Spleen (tissue), 11 donors: ENCODE measurements around the gene FST. TPM values are rescaled to one million over a fixed set of nuclear protein-coding genes. Genes with fewer than 3 reads are reported as not detected.

ENCODE experiments used
- DNase-seq: peaks from one replicate; pipeline ENCODE4 v3.0.0-alpha.2; 2020
- H3K27ac ChIP-seq, 8 donors: fragments of 200-600 bp; sonication (generic) in 7 of 8; 1 replicate in 4 of 8; 2 replicates in 4 of 8; pipeline versions ENCODE4 v1.5.0 to v1.8.0; 2016 to 2021; ENCODE audit warnings: inconsistent platforms in 4 of 8, mild to moderate bottlenecking in 4 of 8, moderate library complexity in 1 of 8
- H3K27me3 ChIP-seq, 7 donors: fragments of 200-600 bp; sonication (generic) in 6 of 7; replicated peaks in 1 of 7; 1 replicate in 4 of 7; 2 replicates in 3 of 7; pipeline versions ENCODE4 v1.5.0 to v1.8.0; 2016 to 2021; ENCODE audit warnings: inconsistent platforms in 3 of 7, mild to moderate bottlenecking in 1 of 7
- H3K36me3 ChIP-seq, 6 donors: fragments of 200-600 bp; sonication (generic) in 5 of 6; 1 replicate in 4 of 6; 2 replicates in 2 of 6; pipeline versions ENCODE4 v1.5.0 to v1.8.0; 2016 to 2021; ENCODE audit warnings: inconsistent platforms in 2 of 6
- H3K4me1 ChIP-seq, 6 donors: fragments of 200-600 bp; sonication (generic) in 5 of 6; 1 replicate in 3 of 6; 2 replicates in 3 of 6; pipeline versions ENCODE4 v1.5.0 to v1.8.0; 2016 to 2021; ENCODE audit warnings: inconsistent platforms in 3 of 6
- H3K4me3 ChIP-seq, 8 donors: fragments of 200-600 bp; sonication (generic) in 7 of 8; 1 replicate in 4 of 8; 2 replicates in 4 of 8; pipeline versions ENCODE4 v1.5.0 to v1.8.0; 2016 to 2021; ENCODE audit warnings: inconsistent platforms in 4 of 8, mild to moderate bottlenecking in 4 of 8, moderate library complexity in 2 of 8
- H3K9me3 ChIP-seq, 8 donors: fragments of 200-600 bp; sonication (generic) in 7 of 8; 1 replicate in 4 of 8; 2 replicates in 4 of 8; pipeline versions ENCODE4 v1.5.0 to v1.8.0; 2016 to 2021; ENCODE audit warnings: inconsistent platforms in 4 of 8
- CTCF ChIP-seq, 11 experiments: fragments of 200-600 bp in 7 of 11; fragments of 450-650 bp in 4 of 11; sonication (generic) in 4 of 11; IDR thresholded peaks in 8 of 11; conservative IDR thresholded peaks in 3 of 11; 1 replicate in 7 of 11; 2 replicates in 4 of 11; pipeline versions ENCODE4 v1.4.0 to v1.8.0; 2016 to 2021; ENCODE audit warnings: antibody characterized with exemption in 11 of 11, inconsistent platforms in 4 of 11, mild to moderate bottlenecking in 1 of 11
- POLR2A ChIP-seq, 3 donors: fragments of 450-650 bp; IDR thresholded peaks; one replicate each; pipeline ENCODE4 v1.5.1; 2017; ENCODE audit warnings: antibody characterized with exemption in 3 of 3, mild to moderate bottlenecking in 1 of 3
- POLR2AphosphoS5 ChIP-seq, 3 donors: sonication (generic); formaldehyde crosslinking; IDR thresholded peaks; one replicate each; pipeline ENCODE4 v1.5.1; 2017; ENCODE audit warnings: antibody characterized with exemption in 3 of 3
- WGBS, 5 donors: extraction: QIAGEN DNeasy Blood & Tissue Kit in 3 of 5; methylation state at CpG; one replicate each; pipeline versions ENCODE4 v1.1.5 to v1.1.7; 2013 to 2018; 5-methylcytosine and 5-hydroxymethylcytosine counted together
- intact Hi-C: fragments of 100-400 bp; cut with DNase I; formaldehyde crosslinking; loops from one replicate; pipeline ENCODE4 v1.15.0; 2023; ENCODE audit warnings: low total_unique reads
- polyA plus RNA-seq, 3 donors: library from polyadenylated mRNA; stranded (reverse); fragments of 200-250 nt; gene quantifications; one replicate each; pipeline ENCODE4 v1.2.1, GENCODE V29; 2013
- total RNA-seq, 7 donors: library from RNA; depleted of rRNA in 3 of 7; stranded (reverse); fragments of >200 nt in 3 of 7; fragmentation: NEBNext Ultra II Directional in 4 of 7; extraction: Animal tissue kit (Norgen Biotek cat#: 25700) in 4 of 7; gene quantifications; one replicate each; pipeline versions ENCODE4 v1.1.0 to v1.2.1, GENCODE V29; 2016 to 2021
- donor health status: healthy with polysubstance abuse.
- donor health status: DM: no; HTN: no; CAD: no; lungs with moderate emphysema.
- donor health status: DM: no; HTN: no; CAD: no.
- donor health status: Bipolar disorder and iron deficiency.
- donor health status: healthy.
- donor health status: DM: no; HTN: no; CAD: no.
- donor health status: DM: yes; HTN: yes; CAD: no.

Gene FST
- total and polyA plus RNA-seq, 10 donors = 0.06 to 0.40 (median 0.21) TPM; not detected in 6

- H3K9me3 ChIP-seq = no peaks in the 10 kb centered on the region
- H3K36me3 ChIP-seq = no peaks in the 10 kb centered on the region
- no peak for DNase-seq
- intact Hi-C loops = no loop called here
- H3K4me3 ChIP-seq = no peak overlapping the region
- 46 to 70% (median 51%) methylated on average over 2 of the region's 2 CpGs for WGBS, 5 donors
- no peak overlapping the region for H3K27ac ChIP-seq
- H3K27me3 ChIP-seq = peaks cover 0 to 16% (median 0%) of the 10 kb centered on the region in 7 donors
- TF ChIP-seq POLR2AphosphoS5 (IDR thresholded peaks at IDR 0.05) = no peak
- TF ChIP-seq POLR2A (IDR thresholded peaks at IDR 0.05) = no peak
- TF ChIP-seq CTCF (IDR thresholded peaks at IDR 0.05 in 8 of 11, conservative IDR thresholded peaks at IDR 0.05 in 3 of 11) = no peak
- H3K4me1 ChIP-seq = no peaks in the 10 kb centered on the region
Measured at GRCh38 chr5:53469946-53470687, 10.3 kb upstream of the FST start.

- Histone ChIP-seq H3K27ac (no peak overlapping the region), H3K4me3 (no peak overlapping the region), H3K4me1 (no peaks in the 10 kb centered on the region), H3K27me3 (peaks cover 0 to 33% (median 0%) of the 10 kb centered on the region in 7 donors), H3K9me3 (no peaks in the 10 kb centered on the region), H3K36me3 (no peaks in the 10 kb centered on the region)
- intact Hi-C loops = no loop called here
- no peak for DNase-seq
- TF ChIP-seq CTCF (IDR thresholded peaks at IDR 0.05 in 8 of 11, conservative IDR thresholded peaks at IDR 0.05 in 3 of 11) (no peak), POLR2A (IDR thresholded peaks at IDR 0.05) (no peak)
- 58 to 79% (median 71%) methylated on average over 1 of the region's 1 CpG for WGBS, 5 donors
Measured at GRCh38 chr5:53472279-53472678, 8.2 kb upstream of the FST start.

GRCh38 chr5:53472720-53473510 is 7.5 kb upstream of the FST start:
- intact Hi-C loops = no loop called here
- Histone ChIP-seq H3K4me1 (peaks cover 0 to under 1% (median 0%) of the 10 kb centered on the region in 6 donors), H3K27me3 (peaks cover 0 to 39% (median 2%) of the 10 kb centered on the region in 7 donors), H3K36me3 (no peaks in the 10 kb centered on the region), H3K9me3 (no peaks in the 10 kb centered on the region), H3K4me3 (no peak overlapping the region), H3K27ac (no peak overlapping the region)
- no peak for DNase-seq
- no peak for TF ChIP-seq POLR2AphosphoS5 (IDR thresholded peaks at IDR 0.05)
- no peak for TF ChIP-seq CTCF (IDR thresholded peaks at IDR 0.05 in 8 of 11, conservative IDR thresholded peaks at IDR 0.05 in 3 of 11)
- TF ChIP-seq POLR2A (IDR thresholded peaks at IDR 0.05) = no peak
- WGBS, 5 donors = 60 to 82% (median 68%) methylated on average over 4 of the region's 4 CpGs

GRCh38 chr5:53473633-53474032 is 6.8 kb upstream of the FST start:
- Histone ChIP-seq H3K9me3 (no peaks in the 10 kb centered on the region), H3K27ac (no peak overlapping the region), H3K36me3 (no peaks in the 10 kb centered on the region), H3K4me3 (no peak overlapping the region), H3K27me3 (peaks cover 0 to 46% (median 9%) of the 10 kb centered on the region in 7 donors), H3K4me1 (peaks cover 0 to 7% (median 4%) of the 10 kb centered on the region in 6 donors)
- no peak for DNase-seq
- TF ChIP-seq POLR2A (IDR thresholded peaks at IDR 0.05) = no peak
- TF ChIP-seq CTCF (IDR thresholded peaks at IDR 0.05 in 8 of 11, conservative IDR thresholded peaks at IDR 0.05 in 3 of 11) = no peak
- TF ChIP-seq POLR2AphosphoS5 (IDR thresholded peaks at IDR 0.05) = no peak
- intact Hi-C loops = no loop called here
